Measurements from ENCODE around the gene NPIPB12. TPM values are rescaled to one million over a fixed set of nuclear protein-coding genes. Genes with fewer than 3 reads are reported as not detected.
A peak's percentile ranks its signal among the peaks of the same experiment; 100 is the strongest.
"Not testable (repeated sequence)": the region's sequence is repeated elsewhere in the genome, so short reads cannot be mapped to it uniquely, and the experiment has no call there.

Gene NPIPB12
- 10 to 100 TPM; 74.4 to 76.4 TPM for total RNA-seq
- 10 to 100 TPM; 25.3 to 54.8 TPM for polyA plus RNA-seq
- long read RNA-seq, donor 1 = 0 reads
- long read RNA-seq, donor 2 = 0 reads
- long read RNA-seq, donor 3 = 0 reads
- long read RNA-seq, donor 4 = 0 reads
- long read RNA-seq, donor 5 = 0 reads

DNA sequence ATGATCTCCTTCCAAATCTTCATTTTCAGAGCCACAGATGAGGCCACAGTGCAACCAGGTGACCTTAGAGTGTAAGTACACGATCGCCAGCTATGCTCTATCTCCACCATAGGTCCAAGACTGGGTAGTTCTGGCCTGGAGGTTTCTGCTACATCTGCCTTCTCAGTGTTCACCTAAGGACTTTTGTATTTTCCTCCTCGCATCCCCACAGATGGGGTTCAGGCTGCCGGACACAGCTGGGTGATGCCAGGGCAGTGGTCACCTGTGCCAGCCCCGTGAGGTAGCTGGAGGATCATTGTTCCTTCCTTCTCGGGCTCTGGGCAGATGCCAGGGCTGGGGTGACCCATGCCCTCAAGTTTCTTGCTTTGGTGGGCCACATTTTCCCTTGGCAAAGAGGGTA is at the start of gene NPIPB12:
NPIPB12 (minus strand) TSS at position 101 of the 400 bp plus-strand sequence.
- not testable (repeated sequence) for DNase-seq

DNA sequence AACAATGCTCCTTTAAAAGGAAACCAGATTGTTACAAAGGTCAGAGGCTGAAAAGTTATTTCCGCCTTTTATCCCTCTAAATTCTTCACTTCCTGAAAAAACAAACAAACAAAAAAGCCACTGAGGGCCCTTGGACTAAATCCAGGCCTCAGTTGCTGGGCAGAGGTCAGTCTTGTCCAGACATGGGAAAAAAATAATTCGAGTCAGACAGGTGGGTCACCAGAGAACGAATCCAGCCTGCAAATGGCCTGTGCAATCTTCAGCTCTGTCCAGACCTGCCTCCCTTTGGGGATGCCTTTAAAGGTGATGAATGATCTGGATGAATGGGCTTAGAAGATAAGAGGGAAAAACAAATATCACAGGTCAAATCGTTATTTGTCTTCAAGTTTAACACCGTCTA is 15.3 kb upstream of the NPIPB12 start:
- not testable (repeated sequence) for ATAC-seq (ENCODE audit: insufficient read depth, low FRiP score); H3K27ac ChIP-seq (ENCODE audit: low read depth in 1 of 2, low read length in 1 of 2); H3K36me3 ChIP-seq (ENCODE audit: control insufficient read depth in 4 of 4, insufficient read depth in 4 of 4, low read length in 4 of 4); H3K9me3 ChIP-seq (ENCODE audit: control insufficient read depth in 4 of 4, insufficient read depth in 3 of 4, low read length in 3 of 4); H3K4me3 ChIP-seq; H3K9ac ChIP-seq (ENCODE audit: insufficient read depth in 1 of 2, low read length in 2 of 2); DNase-seq; H3K27me3 ChIP-seq (ENCODE audit: control insufficient read depth in 3 of 3, insufficient read depth in 3 of 3, low read length in 2 of 3); H3K4me1 ChIP-seq (ENCODE audit: control insufficient read depth in 5 of 5, insufficient read depth in 5 of 5, low read length in 5 of 5)
- 44 to 46% methylated on average over 2 of the region's 5 CpGs for WGBS, 2 donors

More for the DNA sequence above, at the start of gene NPIPB12:
- H3K9ac ChIP-seq (ENCODE audit: insufficient read depth in 1 of 2, low read length in 2 of 2); ATAC-seq (ENCODE audit: insufficient read depth, low FRiP score); H3K36me3 ChIP-seq (ENCODE audit: control insufficient read depth in 4 of 4, insufficient read depth in 4 of 4, low read length in 4 of 4); H3K27me3 ChIP-seq (ENCODE audit: control insufficient read depth in 3 of 3, insufficient read depth in 3 of 3, low read length in 2 of 3); H3K27ac ChIP-seq (ENCODE audit: low read depth in 1 of 2, low read length in 1 of 2); H3K4me1 ChIP-seq (ENCODE audit: control insufficient read depth in 5 of 5, insufficient read depth in 5 of 5, low read length in 5 of 5); H3K9me3 ChIP-seq (ENCODE audit: control insufficient read depth in 4 of 4, insufficient read depth in 3 of 4, low read length in 3 of 4); H3K4me3 ChIP-seq: not testable (repeated sequence)
- 87 to 89% methylated on average over 2 of the region's 6 CpGs for WGBS, 2 donors

DNA sequence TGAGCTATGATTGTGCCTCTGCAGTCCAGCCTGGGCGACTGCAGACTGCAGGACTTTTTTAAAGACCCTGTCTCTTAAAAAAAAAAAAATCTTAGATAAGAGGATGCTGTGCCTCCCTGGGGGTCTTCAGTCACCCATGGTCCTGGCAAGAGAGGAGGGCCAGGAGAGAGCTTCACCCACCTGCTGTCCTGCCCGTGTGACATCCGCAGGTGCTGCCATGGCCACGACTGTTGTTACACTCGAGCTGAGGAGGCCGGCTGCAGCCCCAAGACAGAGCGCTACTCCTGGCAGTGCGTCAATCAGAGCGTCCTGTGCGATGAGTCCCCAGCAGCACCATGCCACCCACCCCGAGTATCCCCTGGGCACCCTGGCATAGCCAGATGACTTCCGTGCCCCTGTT is 23.9 kb downstream of the NPIPB12 start:
- not testable (repeated sequence) for ATAC-seq (ENCODE audit: insufficient read depth, low FRiP score); H3K4me3 ChIP-seq; H3K9me3 ChIP-seq (ENCODE audit: control insufficient read depth in 4 of 4, insufficient read depth in 3 of 4, low read length in 3 of 4); H3K27me3 ChIP-seq (ENCODE audit: control insufficient read depth in 3 of 3, insufficient read depth in 3 of 3, low read length in 2 of 3); H3K27ac ChIP-seq (ENCODE audit: low read depth in 1 of 2, low read length in 1 of 2); H3K36me3 ChIP-seq (ENCODE audit: control insufficient read depth in 4 of 4, insufficient read depth in 4 of 4, low read length in 4 of 4); DNase-seq; H3K9ac ChIP-seq (ENCODE audit: insufficient read depth in 1 of 2, low read length in 2 of 2); H3K4me1 ChIP-seq (ENCODE audit: control insufficient read depth in 5 of 5, insufficient read depth in 5 of 5, low read length in 5 of 5)
- WGBS, 2 donors = 78 to 86% methylated on average over 5 to 6 of the region's 12 CpGs

DNA sequence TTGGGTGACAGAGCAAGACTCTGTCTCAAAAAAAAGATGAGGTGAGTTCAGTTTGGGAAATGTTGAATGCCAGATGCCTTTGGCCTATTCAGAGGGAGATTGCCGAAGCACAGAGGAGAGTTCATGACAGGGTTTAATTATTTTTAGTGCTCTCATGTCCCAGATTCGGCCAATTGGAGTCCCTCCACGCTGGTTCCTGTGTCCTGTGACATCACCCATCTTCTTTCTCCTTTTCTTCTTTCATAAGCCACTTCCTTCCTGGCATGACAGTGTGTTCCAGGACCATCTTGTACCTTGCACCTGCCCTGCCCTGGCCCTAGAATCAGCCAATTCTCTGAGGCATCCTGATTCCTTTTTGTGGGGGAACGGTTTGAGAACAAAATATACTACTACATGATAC is 34.1 kb downstream of the NPIPB12 start:
- DNase-seq; H3K9me3 ChIP-seq (ENCODE audit: control insufficient read depth in 4 of 4, insufficient read depth in 3 of 4, low read length in 3 of 4); H3K9ac ChIP-seq (ENCODE audit: insufficient read depth in 1 of 2, low read length in 2 of 2); H3K27me3 ChIP-seq (ENCODE audit: control insufficient read depth in 3 of 3, insufficient read depth in 3 of 3, low read length in 2 of 3); ATAC-seq (ENCODE audit: insufficient read depth, low FRiP score); H3K36me3 ChIP-seq (ENCODE audit: control insufficient read depth in 4 of 4, insufficient read depth in 4 of 4, low read length in 4 of 4); H3K27ac ChIP-seq (ENCODE audit: low read depth in 1 of 2, low read length in 1 of 2); H3K4me3 ChIP-seq; H3K4me1 ChIP-seq (ENCODE audit: control insufficient read depth in 5 of 5, insufficient read depth in 5 of 5, low read length in 5 of 5): not testable (repeated sequence)
- WGBS, 2 donors = no CpG with 5 or more reads among the region's 4 CpGs

DNA sequence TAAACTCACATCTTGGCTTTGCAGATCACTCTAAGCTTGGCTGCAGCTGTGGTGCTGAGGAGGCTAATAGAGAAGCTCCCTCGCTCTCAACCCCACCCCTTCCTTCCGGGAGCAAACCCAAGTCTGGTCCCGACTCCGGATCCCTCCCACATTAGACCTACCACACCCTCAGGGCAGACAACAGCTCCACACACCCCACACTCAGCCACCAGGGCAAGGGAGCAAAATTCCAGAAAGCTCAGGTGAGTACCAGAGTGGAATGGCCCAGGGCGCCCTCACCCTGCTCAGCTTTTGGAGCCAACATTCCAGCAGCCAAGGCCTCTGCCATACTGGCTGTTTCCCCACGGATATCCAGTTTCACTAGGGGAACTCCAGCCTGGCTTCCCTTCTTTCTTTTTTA is 36.5 kb downstream of the NPIPB12 start:
- not testable (repeated sequence) for DNase-seq; H3K9me3 ChIP-seq (ENCODE audit: control insufficient read depth in 4 of 4, insufficient read depth in 3 of 4, low read length in 3 of 4); H3K9ac ChIP-seq (ENCODE audit: insufficient read depth in 1 of 2, low read length in 2 of 2); H3K36me3 ChIP-seq (ENCODE audit: control insufficient read depth in 4 of 4, insufficient read depth in 4 of 4, low read length in 4 of 4); H3K4me1 ChIP-seq (ENCODE audit: control insufficient read depth in 5 of 5, insufficient read depth in 5 of 5, low read length in 5 of 5); H3K4me3 ChIP-seq; H3K27me3 ChIP-seq (ENCODE audit: control insufficient read depth in 3 of 3, insufficient read depth in 3 of 3, low read length in 2 of 3)
- H3K27ac ChIP-seq (ENCODE audit: low read depth in 1 of 2, low read length in 1 of 2) = peak overlapping the region in 1 of 2 donors; percentile 70
- ATAC-seq (ENCODE audit: insufficient read depth, low FRiP score) = peak; percentile 88
- 11 to 28% methylated on average over 5 of the region's 6 CpGs for WGBS, 2 donors

GRCh38 chr16:29467654-29468366 is 38.4 kb downstream of the NPIPB12 start:
- not testable (repeated sequence) for H3K9ac ChIP-seq (ENCODE audit: insufficient read depth in 1 of 2, low read length in 2 of 2); DNase-seq; H3K4me3 ChIP-seq; H3K27ac ChIP-seq (ENCODE audit: low read depth in 1 of 2, low read length in 1 of 2); H3K4me1 ChIP-seq (ENCODE audit: control insufficient read depth in 5 of 5, insufficient read depth in 5 of 5, low read length in 5 of 5); H3K36me3 ChIP-seq (ENCODE audit: control insufficient read depth in 4 of 4, insufficient read depth in 4 of 4, low read length in 4 of 4); H3K27me3 ChIP-seq (ENCODE audit: control insufficient read depth in 3 of 3, insufficient read depth in 3 of 3, low read length in 2 of 3); H3K9me3 ChIP-seq (ENCODE audit: control insufficient read depth in 4 of 4, insufficient read depth in 3 of 4, low read length in 3 of 4)
- ATAC-seq (ENCODE audit: insufficient read depth, low FRiP score) = peak; percentile 32
- WGBS, 2 donors = 8% methylated on average over 2 of the region's 10 CpGs; no CpG with 5 or more reads in 1 of the 2 donors

DNA sequence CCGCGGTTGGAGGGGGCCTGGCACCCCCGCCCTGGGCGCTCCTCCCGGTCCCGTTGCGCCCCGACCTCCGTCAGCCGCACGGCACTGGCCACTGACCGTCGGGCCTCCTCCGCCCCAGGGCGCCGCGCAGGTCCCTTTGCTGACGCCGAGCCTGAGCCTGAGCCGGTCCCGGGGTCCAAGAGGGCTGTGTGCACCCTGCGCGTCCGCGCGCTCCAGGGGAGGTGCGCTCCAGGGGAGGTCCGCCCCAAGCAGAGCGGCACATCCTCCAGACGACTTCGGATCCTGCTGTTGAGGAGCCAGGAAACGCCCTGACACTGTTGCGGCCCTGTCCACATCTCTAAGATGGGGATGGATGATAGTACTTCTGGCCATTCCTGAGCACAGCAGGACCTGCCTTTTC is 39.3 kb downstream of the NPIPB12 start:
- not testable (repeated sequence) for H3K27ac ChIP-seq (ENCODE audit: low read depth in 1 of 2, low read length in 1 of 2); H3K4me1 ChIP-seq (ENCODE audit: control insufficient read depth in 5 of 5, insufficient read depth in 5 of 5, low read length in 5 of 5); H3K9ac ChIP-seq (ENCODE audit: insufficient read depth in 1 of 2, low read length in 2 of 2); H3K9me3 ChIP-seq (ENCODE audit: control insufficient read depth in 4 of 4, insufficient read depth in 3 of 4, low read length in 3 of 4); H3K4me3 ChIP-seq; H3K27me3 ChIP-seq (ENCODE audit: control insufficient read depth in 3 of 3, insufficient read depth in 3 of 3, low read length in 2 of 3); DNase-seq; H3K36me3 ChIP-seq (ENCODE audit: control insufficient read depth in 4 of 4, insufficient read depth in 4 of 4, low read length in 4 of 4)
- no CpG with 5 or more reads among the region's 33 CpGs for WGBS, 2 donors
- peak; percentile 5 for ATAC-seq (ENCODE audit: insufficient read depth, low FRiP score)

GRCh38 chr16:29465985-29466824 is 40.0 kb downstream of the NPIPB12 start:
- not testable (repeated sequence) for H3K9ac ChIP-seq (ENCODE audit: insufficient read depth in 1 of 2, low read length in 2 of 2); H3K27me3 ChIP-seq (ENCODE audit: control insufficient read depth in 3 of 3, insufficient read depth in 3 of 3, low read length in 2 of 3); DNase-seq; H3K27ac ChIP-seq (ENCODE audit: low read depth in 1 of 2, low read length in 1 of 2); H3K4me1 ChIP-seq (ENCODE audit: control insufficient read depth in 5 of 5, insufficient read depth in 5 of 5, low read length in 5 of 5); H3K4me3 ChIP-seq; H3K9me3 ChIP-seq (ENCODE audit: control insufficient read depth in 4 of 4, insufficient read depth in 3 of 4, low read length in 3 of 4); H3K36me3 ChIP-seq (ENCODE audit: control insufficient read depth in 4 of 4, insufficient read depth in 4 of 4, low read length in 4 of 4)
- peak; percentile 35 for ATAC-seq (ENCODE audit: insufficient read depth, low FRiP score)
- WGBS, 2 donors = no CpG with 5 or more reads among the region's 57 CpGs

Data from lung (tissue), 14 donors.